ENCODE data around the gene SPAG17. TPM values are rescaled to one million over a fixed set of nuclear protein-coding genes. Genes with fewer than 3 reads are reported as not detected.

SPAG17 gene
- total and polyA plus RNA-seq, 2 of the 4 experiments (the other 2 are of a cell fraction), result 0.10 TPM; not detected in 1

DNA sequence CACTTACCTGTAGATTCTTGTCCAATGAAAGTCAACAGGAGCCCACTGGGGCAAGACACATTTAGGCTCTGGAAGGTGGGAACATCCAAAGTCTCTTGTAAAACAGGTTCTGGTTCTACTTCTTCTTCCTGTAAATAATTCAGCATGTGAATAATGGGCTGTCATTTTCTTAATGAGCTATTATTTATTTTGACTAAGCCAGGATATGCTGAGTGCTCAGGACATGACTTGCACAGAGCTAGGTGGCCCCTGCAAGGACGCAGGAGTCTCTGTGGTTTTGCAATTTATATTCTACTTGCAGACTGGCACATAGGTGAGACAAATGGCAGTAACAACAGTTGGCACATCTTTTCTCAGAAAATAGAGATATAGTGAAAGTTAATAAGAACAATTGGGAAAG lies 156.8 kb downstream of the SPAG17 start:
- Histone ChIP-seq H2AK9ac (replicated peaks; ENCODE audit: low read depth, low read length, poor library complexity) (no peak overlapping the region), H3K4me3 (ENCODE audit: insufficient read depth, low read depth, low read length) (no peak overlapping the region), H3K23ac (ENCODE audit: low read depth, low read length) (no peak overlapping the region), H3K4ac (ENCODE audit: low read depth, low read length) (no peak overlapping the region), H4K20me1 (ENCODE audit: insufficient read depth, low read length) (no peaks in the 10 kb centered on the region), H4K5ac (ENCODE audit: low read depth, low read length) (no peak overlapping the region), H3K14ac (replicated peaks; ENCODE audit: low read depth, low read length) (no peak overlapping the region), H2BK20ac (ENCODE audit: low read depth, low read length) (no peak overlapping the region), H3K18ac (ENCODE audit: low read depth, low read length) (no peak overlapping the region), H3K4me2 (ENCODE audit: low read depth, low read length) (no peak overlapping the region), H4K8ac (ENCODE audit: low read depth in 2 of 2, low read length in 2 of 2) (no peak overlapping the region), H2BK120ac (ENCODE audit: low read depth, low read length) (no peak overlapping the region), H3K4me1 (ENCODE audit: control insufficient read depth, insufficient read depth, low read length) (no peaks in the 10 kb centered on the region), H3K27ac (ENCODE audit: insufficient read depth, low read length) (no peak overlapping the region), H3K9ac (ENCODE audit: low read depth, low read length) (no peak overlapping the region), H2AFZ (replicated peaks; ENCODE audit: low read length, poor library complexity) (no peak overlapping the region), H3K56ac (ENCODE audit: extremely low read depth, insufficient read depth, low read length) (no peak overlapping the region), H2BK15ac (ENCODE audit: low read depth, low read length) (no peak overlapping the region), H3K36me3 (ENCODE audit: control insufficient read depth, insufficient read depth, low read length) (no peaks in the 10 kb centered on the region), H3K27me3 (ENCODE audit: control insufficient read depth, insufficient read depth, low read length) (peaks cover 1% of the 10 kb centered on the region; the same call in 1 of the 2 replicates), H2AK5ac (ENCODE audit: low read depth, low read length) (no peak overlapping the region), H3K79me1 (ENCODE audit: low read depth in 1 of 2, low read length in 2 of 2) (no peaks in the 10 kb centered on the region), H4K91ac (ENCODE audit: insufficient read depth, low read depth, low read length) (no peak overlapping the region), H2BK5ac (ENCODE audit: low read depth, low read length, poor library complexity, severe bottlenecking) (no peak overlapping the region), H3K9me3 (ENCODE audit: control insufficient read depth, insufficient read depth, low read length) (no peaks in the 10 kb centered on the region), H3K9me1 (ENCODE audit: insufficient read depth, low read length) (no peaks in the 10 kb centered on the region)
- TF ChIP-seq POLR2A (IDR thresholded peaks at IDR 0.05; ENCODE audit: low read depth, low read length) (no peak), RCOR1 (IDR thresholded peaks at IDR 0.05; ENCODE audit: insufficient replicate concordance, low read length) (no peak), RAD21 (IDR thresholded peaks at IDR 0.05; ENCODE audit: low read length) (no peak), NFE2L2 (IDR thresholded peaks at IDR 0.05; ENCODE audit: low read depth, low read length) (no peak), CEBPB (IDR thresholded peaks at IDR 0.05; ENCODE audit: low read depth, low read length) (no peak), BHLHE40 (IDR thresholded peaks at IDR 0.05; ENCODE audit: low read depth, low read length) (no peak), MAZ (IDR thresholded peaks at IDR 0.05; ENCODE audit: borderline replicate concordance, low read depth, low read length) (no peak), RFX5 (IDR thresholded peaks at IDR 0.05; ENCODE audit: low read depth, low read length) (no peak)
- TF ChIP-seq, protein P1, sequence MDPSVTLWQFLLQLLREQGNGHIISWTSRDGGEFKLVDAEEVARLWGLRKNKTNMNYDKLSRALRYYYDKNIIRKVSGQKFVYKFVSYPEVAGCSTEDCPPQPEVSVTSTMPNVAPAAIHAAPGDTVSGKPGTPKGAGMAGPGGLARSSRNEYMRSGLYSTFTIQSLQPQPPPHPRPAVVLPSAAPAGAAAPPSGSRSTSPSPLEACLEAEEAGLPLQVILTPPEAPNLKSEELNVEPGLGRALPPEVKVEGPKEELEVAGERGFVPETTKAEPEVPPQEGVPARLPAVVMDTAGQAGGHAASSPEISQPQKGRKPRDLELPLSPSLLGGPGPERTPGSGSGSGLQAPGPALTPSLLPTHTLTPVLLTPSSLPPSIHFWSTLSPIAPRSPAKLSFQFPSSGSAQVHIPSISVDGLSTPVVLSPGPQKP (IDR thresholded peaks at IDR 0.05; ENCODE audit: borderline replicate concordance, low read depth, low read length), result no peak
- TF ChIP-seq, protein P2, sequence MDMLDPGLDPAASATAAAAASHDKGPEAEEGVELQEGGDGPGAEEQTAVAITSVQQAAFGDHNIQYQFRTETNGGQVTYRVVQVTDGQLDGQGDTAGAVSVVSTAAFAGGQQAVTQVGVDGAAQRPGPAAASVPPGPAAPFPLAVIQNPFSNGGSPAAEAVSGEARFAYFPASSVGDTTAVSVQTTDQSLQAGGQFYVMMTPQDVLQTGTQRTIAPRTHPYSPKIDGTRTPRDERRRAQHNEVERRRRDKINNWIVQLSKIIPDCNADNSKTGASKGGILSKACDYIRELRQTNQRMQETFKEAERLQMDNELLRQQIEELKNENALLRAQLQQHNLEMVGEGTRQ (IDR thresholded peaks at IDR 0.05; ENCODE audit: low read depth, low read length), result no peak
- ChIA-PET POLR2A (ENCODE audit: unreplicated experiment) (no interaction called here), CTCF (interaction anchor here (0.8 kb wide), 1 partner anchor 19 kb away, joined by 3 read pairs; no protein-coding TSS in a partner anchor)
- intact Hi-C loops (cut with micrococcal nuclease), result no loop called here
- DNase-seq (no peak), ATAC-seq (ENCODE audit: low read depth) (no peak)
- in situ Hi-C loops (cut with MboI; ENCODE audit: low sequenced_read_pairs), result no loop called here
- dilution Hi-C loops (cut with HindIII; ENCODE audit: low sequenced_read_pairs, unreplicated experiment), result no loop called here
- no TSS peak for BruUV-seq (replicated peaks)
- 14% methylated on average over 1 of the region's 1 CpG; no CpG with 5 or more reads in 1 of the 2 experiments for WGBS, 2 experiments (ENCODE audit: extremely low coverage in 2 of 2, insufficient read length in 1 of 2)

Measured in IMR-90 (cell line).